Thoracic aorta (tissue), 2 donors: ENCODE results near the gene SMIM8. TPM values are rescaled to one million over a fixed set of nuclear protein-coding genes. Genes with fewer than 3 reads are reported as not detected.

Experiments used
- ATAC-seq: fragments of 150-250 bp; one replicate; pipeline ENCODE4 v1.8.0; 2017; ENCODE audit warnings: low read depth; ENCODE audit not compliant: insufficient number of reproducible peaks, low FRiP score
- DNase-seq: peaks from one replicate; pipeline ENCODE4 v3.0.0-alpha.2; 2020; ENCODE audit warnings: low spot score
- H3K27ac ChIP-seq, 2 donors: fragments of 200-600 bp; sonication (generic); 1 replicate in 1 of 2; 2 replicates in 1 of 2; pipeline ENCODE4 v1.5.1; 2016; ENCODE audit warnings: mild to moderate bottlenecking in 2 of 2, moderate library complexity in 2 of 2
- H3K27me3 ChIP-seq: fragments of 200-600 bp; sonication (generic); replicated peaks from 2 replicates; pipeline ENCODE4 v1.6.0; 2016; ENCODE audit warnings: mild to moderate bottlenecking; ENCODE audit not compliant: insufficient read depth
- H3K36me3 ChIP-seq: fragments of 200-600 bp; sonication (generic); one replicate; pipeline ENCODE4 v1.5.1; 2016
- H3K4me1 ChIP-seq, 2 donors: fragments of 200-600 bp; sonication (generic); 1 replicate in 1 of 2; 2 replicates in 1 of 2; pipeline versions ENCODE4 v1.5.1 to v1.6.0; 2016; ENCODE audit warnings: low read depth in 2 of 2, mild to moderate bottlenecking in 1 of 2; ENCODE audit not compliant: control insufficient read depth in 1 of 2
- H3K4me3 ChIP-seq: fragments of 200-600 bp; sonication (generic); 2 replicates; pipeline ENCODE4 v1.5.1; 2016; ENCODE audit warnings: mild to moderate bottlenecking
- H3K9me3 ChIP-seq: fragments of 200-600 bp; sonication (generic); 2 replicates; pipeline ENCODE4 v1.5.1; 2016
- total RNA-seq, 2 donors: library from RNA; depleted of rRNA; stranded (reverse); fragments of >200 nt; gene quantifications; one replicate each; pipeline versions ENCODE4 v1.1.0 to v1.2.3, GENCODE V29; 2016
- TF ChIP-seq, protein P1 (sequence below): fragments of 200-600 bp; sonication (generic); IDR thresholded peaks from one replicate; pipeline ENCODE4 v1.5.1; 2019; ENCODE audit warnings: antibody characterized with exemption

Gene SMIM8
- total RNA-seq, 2 donors from 2014 or later = 4.3 to 9.0 TPM

DNA sequence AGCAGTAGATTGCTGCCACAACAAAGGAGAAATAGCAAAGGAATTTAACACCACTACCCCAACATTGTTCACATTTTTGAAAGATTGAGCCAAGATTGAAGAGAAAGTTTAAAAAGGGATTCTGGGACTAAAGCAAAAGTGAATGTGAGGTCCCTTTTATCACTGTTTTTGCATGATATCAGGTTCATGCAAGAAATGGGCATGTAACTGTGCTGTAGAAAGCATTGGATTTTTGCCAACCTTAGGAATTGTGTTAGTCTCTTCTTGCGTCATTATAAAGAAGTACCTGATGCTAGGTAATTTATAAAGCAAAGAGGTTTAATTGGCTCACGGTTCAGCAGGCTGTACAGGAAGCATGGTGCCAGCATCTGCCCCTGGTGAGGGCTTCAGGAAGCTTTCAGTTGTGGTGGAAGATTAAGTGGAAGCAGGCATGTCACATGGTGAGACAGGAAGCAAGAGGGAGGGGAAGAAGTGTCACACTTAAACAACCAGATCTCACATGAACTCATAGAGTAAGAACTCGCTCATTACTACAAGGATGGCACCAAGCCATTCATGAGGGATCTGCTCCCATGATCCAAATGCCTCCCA lies 11.3 kb downstream of the SMIM8 start:
- Histone ChIP-seq H3K9me3 (no peaks in the 10 kb centered on the region), H3K27ac (no peak overlapping the region), H3K4me3 (no peak overlapping the region), H3K4me1 (peaks cover 11 to 25% of the 10 kb centered on the region in 2 donors), H3K36me3 (no peaks in the 10 kb centered on the region), H3K27me3 (no peaks in the 10 kb centered on the region)
- no peak for ATAC-seq
- TF ChIP-seq, protein P1, sequence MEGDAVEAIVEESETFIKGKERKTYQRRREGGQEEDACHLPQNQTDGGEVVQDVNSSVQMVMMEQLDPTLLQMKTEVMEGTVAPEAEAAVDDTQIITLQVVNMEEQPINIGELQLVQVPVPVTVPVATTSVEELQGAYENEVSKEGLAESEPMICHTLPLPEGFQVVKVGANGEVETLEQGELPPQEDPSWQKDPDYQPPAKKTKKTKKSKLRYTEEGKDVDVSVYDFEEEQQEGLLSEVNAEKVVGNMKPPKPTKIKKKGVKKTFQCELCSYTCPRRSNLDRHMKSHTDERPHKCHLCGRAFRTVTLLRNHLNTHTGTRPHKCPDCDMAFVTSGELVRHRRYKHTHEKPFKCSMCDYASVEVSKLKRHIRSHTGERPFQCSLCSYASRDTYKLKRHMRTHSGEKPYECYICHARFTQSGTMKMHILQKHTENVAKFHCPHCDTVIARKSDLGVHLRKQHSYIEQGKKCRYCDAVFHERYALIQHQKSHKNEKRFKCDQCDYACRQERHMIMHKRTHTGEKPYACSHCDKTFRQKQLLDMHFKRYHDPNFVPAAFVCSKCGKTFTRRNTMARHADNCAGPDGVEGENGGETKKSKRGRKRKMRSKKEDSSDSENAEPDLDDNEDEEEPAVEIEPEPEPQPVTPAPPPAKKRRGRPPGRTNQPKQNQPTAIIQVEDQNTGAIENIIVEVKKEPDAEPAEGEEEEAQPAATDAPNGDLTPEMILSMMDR = no peak
- no peak for DNase-seq

GRCh38 chr6:87334683-87335082 lies 12.3 kb downstream of the SMIM8 start:
- Histone ChIP-seq H3K4me3 (no peak overlapping the region), H3K4me1 (peaks cover 11 to 25% of the 10 kb centered on the region in 2 donors), H3K27ac (no peak overlapping the region), H3K36me3 (no peaks in the 10 kb centered on the region), H3K27me3 (no peaks in the 10 kb centered on the region), H3K9me3 (no peaks in the 10 kb centered on the region)
- TF ChIP-seq, protein P1 = no peak
- DNase-seq = no peak
- no peak for ATAC-seq

- Histone ChIP-seq H3K36me3 (no peaks in the 10 kb centered on the region), H3K9me3 (no peaks in the 10 kb centered on the region), H3K4me3 (no peak overlapping the region), H3K27me3 (no peaks in the 10 kb centered on the region), H3K4me1 (peaks cover 11 to 30% of the 10 kb centered on the region in 2 donors), H3K27ac (no peak overlapping the region)
- ATAC-seq (no peak), DNase-seq (no peak)
- TF ChIP-seq, protein P1 = no peak
Measured at GRCh38 chr6:87336367-87336766, 14.0 kb downstream of the SMIM8 start.

DNA sequence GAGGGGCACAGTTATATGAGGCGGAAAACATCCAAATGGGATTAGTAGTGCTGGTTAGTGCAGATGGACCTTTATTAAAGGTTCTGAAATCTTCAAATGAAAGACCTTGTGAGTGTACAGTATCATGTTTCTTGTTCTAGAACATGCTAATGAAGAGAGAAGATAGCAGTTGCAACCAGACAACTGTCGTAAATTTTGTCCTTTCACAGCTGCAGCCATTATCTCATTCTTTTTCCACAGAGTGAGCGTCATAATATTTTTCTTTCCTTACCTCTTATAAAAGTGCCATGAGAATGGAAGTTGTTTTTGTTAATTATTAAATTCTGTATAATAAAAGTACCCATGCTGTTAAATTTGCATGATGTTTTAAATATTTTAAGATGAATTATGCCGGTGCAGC lies 17.8 kb downstream of the SMIM8 start:
- no peak overlapping the region for H3K4me3 ChIP-seq
- H3K4me1 ChIP-seq = peaks cover 0 to 5% of the 10 kb centered on the region in 2 donors
- no peaks in the 10 kb centered on the region for H3K27me3 ChIP-seq
- DNase-seq = no peak
- H3K9me3 ChIP-seq = no peaks in the 10 kb centered on the region
- no peak for ATAC-seq
- TF ChIP-seq, protein P1 = no peak
- no peaks in the 10 kb centered on the region for H3K36me3 ChIP-seq
- no peak overlapping the region for H3K27ac ChIP-seq

DNA sequence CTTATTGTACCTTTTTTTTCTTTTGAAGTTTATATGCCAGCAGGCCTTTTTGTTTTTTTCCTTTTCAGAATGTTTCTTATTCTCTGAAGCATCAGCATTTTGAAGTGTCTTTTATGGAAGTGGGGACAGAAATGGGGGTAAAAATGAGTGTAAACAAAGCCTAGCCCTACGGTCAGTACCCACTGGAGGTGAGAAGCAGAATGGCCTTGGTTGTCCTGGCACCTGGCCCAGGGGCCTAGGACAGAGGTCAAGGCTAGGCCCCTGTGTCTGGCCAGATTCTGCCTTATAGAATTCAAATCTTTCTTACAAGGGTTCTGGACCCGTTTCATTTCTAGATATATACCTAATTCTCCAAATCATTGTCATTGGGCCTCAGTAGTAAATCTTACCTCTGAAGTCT lies 18.8 kb downstream of the SMIM8 start:
- Histone ChIP-seq H3K27ac (no peak overlapping the region), H3K27me3 (no peaks in the 10 kb centered on the region), H3K36me3 (no peaks in the 10 kb centered on the region), H3K4me1 (peaks cover 0 to 5% of the 10 kb centered on the region in 2 donors), H3K9me3 (no peaks in the 10 kb centered on the region), H3K4me3 (no peak overlapping the region)
- ATAC-seq = no peak
- no peak for DNase-seq
- TF ChIP-seq, protein P1 = no peak
